GM19238 (cell line): ENCODE results near the gene PIGA.
A peak's percentile ranks its signal among the peaks of the same experiment; 100 is the strongest.

Experiments used
- DNase-seq: peaks from one replicate; pipeline ENCODE4 v3.0.0; 2011; ENCODE audit warnings: low spot score; ENCODE audit not compliant: insufficient read length

The PIGA gene, protein sequence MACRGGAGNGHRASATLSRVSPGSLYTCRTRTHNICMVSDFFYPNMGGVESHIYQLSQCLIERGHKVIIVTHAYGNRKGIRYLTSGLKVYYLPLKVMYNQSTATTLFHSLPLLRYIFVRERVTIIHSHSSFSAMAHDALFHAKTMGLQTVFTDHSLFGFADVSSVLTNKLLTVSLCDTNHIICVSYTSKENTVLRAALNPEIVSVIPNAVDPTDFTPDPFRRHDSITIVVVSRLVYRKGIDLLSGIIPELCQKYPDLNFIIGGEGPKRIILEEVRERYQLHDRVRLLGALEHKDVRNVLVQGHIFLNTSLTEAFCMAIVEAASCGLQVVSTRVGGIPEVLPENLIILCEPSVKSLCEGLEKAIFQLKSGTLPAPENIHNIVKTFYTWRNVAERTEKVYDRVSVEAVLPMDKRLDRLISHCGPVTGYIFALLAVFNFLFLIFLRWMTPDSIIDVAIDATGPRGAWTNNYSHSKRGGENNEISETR

DNA sequence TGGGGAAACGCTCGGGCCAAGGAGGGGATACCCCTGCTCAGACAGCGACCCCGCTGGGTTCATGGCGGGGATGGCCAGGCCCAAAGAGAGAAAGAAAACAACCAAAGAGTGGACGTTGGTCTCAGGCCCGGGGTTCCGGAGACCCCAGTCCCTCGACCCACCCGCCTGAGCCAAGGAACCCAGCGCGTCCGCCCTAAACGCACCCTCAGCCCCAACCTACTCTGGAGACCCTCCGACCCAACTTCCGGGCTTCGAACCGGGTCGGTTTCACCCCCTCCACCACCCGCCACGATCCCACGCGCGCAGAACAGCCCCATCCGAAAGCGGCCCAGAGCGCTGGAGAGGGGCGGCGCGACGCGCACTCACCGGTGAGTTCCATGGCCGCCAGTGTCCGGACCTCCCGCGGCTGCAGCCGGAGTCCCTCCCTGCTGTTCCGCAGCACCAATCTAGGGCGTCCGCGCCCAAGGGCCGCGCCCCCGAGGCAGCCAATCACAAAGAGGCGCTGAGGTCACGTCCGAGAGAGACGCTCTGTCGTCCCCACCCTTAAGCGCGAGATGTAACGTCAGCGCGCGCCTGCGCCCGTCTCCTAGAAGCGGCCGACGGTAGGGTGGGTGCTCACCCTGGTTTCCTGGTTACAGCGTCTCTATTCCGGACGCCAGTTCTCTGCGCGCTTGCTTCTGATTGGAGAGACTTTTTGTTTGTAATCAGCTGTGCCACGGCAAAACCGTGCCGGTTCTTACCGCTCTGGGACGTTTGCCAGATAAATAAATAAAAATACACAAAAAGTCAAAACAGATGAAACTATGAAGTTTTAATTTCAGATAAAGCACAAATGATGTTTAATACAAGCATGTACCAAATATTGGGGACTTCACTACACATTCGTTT, at the start of gene PIGA:
TSS of gene PIGA (minus strand) at position 389 of the 888 bp plus-strand sequence. CDS start 3,593 bp downstream, outside the sequence.
- DNase-seq = peak; percentile 76

DNA sequence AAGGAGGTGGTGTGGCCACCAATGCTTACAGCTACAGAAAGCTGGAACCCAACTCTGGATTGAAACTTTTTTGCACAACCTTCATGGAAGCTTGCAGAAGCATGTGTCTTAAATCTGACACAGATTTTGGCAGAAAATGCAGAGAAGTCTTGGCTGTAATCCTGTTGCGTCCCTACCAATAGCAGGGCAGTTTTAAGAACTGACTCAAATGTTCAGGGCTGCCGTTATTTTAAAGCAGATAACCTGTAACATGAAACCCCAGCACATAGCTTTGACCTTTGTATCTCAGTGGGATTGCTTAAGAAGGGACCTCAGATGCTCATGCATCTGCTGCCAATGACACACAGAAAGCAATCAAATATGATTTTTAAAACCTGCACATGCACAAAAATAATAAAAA, 49.0 kb upstream of the PIGA start, which contains the start of gene VEGFD:
TSS of gene VEGFD (minus strand) at position 110 of the 400 bp plus-strand sequence. CDS start 467 bp downstream, outside the sequence.
- no peak for DNase-seq

DNA sequence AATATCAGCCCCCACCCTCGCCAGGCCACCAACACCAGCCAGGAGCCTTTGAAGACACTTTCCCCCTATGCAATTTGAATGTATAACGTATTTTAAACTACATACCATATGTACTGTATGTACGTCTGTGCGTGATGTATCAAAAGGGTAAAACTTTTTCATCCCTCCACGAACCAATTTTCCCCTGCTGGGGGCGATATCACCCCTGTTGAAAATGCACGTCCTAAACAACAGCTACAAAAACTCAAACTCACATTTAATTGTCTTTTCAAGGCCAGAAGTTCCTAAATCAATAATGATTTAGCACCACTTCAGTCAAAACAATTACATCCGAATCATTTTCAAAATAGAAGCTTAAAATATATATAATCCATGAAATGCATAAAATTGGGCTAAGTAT, 47.5 kb upstream of the PIGA start:
- DNase-seq = no peak

DNA sequence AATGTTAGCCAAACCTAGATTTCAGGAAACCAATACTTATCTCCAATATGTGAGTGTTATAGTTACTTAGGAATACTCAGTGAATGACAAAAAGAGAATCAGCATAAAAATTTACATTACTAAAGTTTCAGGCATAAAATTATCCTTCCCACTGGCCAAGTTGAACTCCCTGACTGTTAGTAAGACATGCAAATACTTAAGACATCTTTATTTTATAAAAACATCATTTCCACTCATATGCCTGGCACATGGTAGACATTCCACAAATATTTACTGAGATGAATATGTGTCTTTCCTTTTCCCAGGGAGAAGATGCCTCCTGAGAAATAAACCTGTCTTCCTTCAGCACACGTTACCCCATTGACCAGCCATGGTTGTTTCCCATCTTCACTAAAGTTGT, 41.6 kb upstream of the PIGA start:
- no peak for DNase-seq

DNA sequence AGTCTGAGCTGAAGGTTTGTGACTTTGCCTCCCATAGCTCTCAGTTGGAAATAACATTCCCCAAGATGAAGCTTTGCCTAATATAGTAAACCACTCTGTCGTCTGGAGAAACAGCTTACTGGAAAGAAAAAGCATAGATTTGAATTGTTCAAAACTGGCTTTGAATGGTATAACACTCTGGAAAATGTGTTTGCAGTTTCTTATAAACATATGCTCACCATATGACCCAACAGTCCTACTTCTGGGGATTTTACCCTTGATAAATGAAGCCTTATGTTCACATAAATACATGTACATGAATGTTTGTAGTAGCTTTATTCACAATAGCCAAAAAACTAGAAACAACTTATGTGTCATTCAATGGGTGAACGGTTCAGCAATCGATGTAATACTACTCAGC, 38.7 kb upstream of the PIGA start:
- DNase-seq = no peak

DNA sequence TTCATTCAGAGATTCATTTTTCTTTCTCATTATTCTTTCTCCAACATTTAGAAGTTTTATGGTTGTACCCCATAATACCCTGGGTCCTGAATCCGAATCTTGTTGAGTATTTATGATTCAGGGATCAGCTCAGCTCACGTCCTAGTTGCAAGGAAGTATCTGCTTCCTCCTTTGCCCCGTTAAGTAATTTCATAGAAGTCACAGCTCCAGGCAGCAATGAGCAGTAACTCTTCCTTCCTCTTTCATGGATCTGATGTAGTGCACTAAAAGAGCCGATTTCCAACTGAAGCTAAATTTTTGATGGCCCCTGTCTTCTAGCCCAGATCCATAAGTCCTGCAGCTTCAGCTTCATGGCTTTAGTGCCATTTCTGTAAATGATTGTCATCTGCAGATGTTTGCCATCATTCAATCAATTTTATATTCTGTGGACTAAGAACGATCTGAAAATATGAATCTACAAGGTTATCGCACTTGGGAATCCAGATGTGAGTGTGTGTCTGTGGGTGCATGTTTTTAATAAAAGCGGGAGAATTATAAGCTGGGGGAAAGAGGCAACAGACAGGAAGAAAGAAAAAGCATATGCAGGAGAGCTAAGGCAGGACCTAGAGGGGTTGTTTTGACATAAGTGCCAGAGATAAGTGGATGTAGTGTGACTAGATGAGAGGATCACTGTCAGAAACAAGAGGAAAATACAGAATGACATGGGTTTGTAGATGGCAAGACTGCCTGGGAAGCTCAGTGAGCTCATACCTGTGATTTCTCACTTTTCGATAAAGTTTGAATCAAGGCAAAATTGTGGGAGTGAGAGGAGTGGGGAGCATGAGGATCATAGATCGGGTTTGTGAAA, 31.4 kb upstream of the PIGA start:
- DNase-seq = no peak

DNA sequence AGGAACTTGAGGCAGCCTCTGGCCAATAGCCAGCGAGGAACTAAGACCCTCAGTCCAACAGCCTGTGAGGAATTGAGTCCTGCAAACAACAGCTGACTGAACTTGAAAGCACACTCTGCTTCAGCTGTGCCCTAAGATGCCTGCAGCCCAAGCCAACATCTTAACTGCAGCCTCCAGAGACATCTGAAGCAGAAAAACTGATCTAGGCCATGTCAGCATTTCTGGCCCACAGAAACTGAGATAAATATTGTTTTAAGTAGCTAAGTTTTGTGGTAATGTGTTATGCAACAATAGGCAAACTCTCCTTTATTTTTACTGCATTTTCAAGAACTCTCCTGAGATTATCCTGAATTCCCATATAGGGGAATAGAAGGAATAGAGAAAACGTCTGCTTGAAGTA, 24.4 kb upstream of the PIGA start:
- DNase-seq = no peak

DNA sequence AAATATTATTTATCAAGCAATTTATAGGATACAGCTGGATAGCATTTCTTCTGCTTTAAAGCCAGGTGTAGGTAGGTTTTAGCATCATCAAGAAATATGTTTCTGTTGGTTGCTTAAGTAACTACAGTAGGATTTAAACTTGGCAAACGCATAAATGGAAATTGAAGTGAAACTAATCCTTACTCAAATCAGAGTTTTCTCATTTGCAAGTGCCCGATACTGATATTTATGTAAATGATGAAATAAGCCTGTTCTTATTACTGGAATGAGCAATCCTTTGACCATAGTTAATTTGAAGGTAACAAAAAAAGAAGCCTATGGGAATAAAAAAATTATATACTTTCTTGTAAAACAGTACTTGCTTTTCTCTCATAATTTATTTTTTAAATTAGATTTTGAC, 23.2 kb upstream of the PIGA start:
- DNase-seq = no peak

DNA sequence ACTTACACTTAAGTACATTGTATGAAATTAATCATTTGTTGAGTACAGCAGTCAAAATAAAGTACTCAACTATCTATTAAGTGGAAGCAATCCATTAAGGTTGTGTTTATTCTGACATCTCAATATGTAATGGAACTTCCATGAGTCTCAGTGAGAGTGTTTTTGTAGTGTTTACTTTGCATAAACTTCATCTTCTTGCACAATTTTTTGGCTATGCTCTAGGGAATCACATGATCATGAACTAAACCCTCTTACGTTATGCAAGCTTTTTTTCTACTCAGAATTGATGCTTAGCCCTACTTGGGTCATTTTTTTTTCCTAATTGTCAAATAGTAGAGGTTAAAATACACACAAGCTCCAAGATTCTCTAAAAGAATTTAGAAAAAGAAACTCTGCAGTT, 21.1 kb upstream of the PIGA start:
- no peak for DNase-seq

DNA sequence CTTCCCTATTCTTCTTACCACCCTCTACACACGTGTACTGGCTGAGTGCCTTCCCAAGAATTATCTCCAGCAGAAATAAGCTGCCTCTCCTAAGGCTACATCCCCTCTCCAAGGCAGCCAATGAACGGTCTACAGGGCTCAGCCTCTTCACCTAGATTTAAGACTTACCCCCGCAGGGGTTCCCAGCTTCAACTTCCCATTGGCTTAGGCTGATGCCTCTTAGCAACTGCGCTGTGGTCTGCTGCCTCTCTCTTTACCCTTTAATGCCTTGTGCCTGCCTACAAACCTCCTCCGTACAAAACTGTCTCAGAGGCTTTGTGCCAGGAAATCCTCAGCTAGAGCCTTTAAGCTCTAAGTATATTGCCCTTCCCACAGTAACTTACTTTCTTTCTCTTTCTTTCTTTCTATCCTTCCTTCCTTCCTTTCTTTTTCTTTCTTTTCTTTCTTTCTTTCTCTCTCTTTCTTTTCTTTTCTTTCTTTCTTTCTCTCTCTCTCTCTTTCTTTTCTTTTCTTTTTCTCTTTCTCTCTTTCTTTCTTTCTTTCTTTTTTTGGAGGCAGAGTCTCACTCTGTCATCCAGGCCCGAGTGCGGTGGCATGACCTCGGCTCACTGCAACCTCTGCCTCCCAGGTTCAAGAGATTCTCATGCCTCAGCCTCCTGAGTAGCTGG, 15.1 kb upstream of the PIGA start:
- DNase-seq = no peak

DNA sequence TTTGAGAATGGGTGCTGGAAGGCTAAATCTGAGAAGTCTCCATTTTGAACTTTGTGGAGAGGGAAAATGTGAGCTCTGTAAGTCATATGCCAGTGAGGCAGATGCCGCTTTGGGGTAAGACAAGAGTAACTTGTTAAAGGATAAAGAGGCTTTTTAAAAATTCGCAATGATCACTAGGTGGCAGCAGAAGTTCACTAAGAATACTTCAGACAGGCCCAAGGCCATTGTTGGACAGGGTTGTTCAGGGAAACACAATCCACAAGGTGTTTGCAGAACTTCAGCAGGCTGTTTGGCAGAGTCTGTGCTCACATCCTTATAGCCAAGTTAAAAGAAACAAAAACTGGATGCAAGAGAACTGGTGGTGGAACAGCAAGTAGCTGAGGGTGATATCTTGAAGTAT, 13.7 kb upstream of the PIGA start:
- no peak for DNase-seq

DNA sequence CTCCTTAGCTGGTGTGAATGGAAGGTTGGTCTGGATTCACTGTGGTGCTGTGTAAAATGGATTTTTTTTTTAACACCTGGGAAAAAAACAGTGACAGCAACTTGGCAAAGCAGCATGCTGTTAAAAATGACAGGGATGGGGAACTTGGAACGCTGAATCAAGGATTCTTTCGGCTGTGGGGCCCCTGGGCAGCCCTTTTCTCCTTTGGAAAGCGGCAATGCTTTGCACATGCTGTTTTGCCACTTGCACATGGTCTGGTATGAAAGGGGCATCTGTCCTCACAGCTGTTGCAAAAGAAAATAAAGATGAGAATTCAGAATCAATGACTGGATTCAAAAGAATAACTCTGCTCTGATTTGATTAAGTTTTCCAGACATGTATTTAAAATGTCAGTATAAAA, 10.7 kb upstream of the PIGA start:
- DNase-seq = no peak

DNA sequence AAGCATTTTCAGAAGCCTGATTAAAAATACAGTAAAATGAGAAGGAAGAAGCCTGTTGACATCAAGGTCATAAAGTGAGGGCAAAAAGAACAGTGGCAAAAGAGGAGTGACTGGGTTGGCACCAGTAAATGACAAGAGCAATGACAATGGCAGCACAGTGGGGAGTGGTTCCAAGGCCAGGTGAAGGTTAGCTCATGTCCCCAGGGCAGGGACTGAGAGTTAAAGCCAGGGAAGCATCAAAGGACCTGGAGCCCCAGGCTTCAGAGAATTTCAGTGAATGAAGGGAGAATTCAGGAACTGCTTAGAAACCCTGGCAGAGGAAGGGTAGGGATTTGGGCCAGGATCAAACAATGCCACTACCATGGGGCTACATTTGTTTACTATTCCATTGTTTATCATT, 8.8 kb upstream of the PIGA start:
- DNase-seq = no peak

DNA sequence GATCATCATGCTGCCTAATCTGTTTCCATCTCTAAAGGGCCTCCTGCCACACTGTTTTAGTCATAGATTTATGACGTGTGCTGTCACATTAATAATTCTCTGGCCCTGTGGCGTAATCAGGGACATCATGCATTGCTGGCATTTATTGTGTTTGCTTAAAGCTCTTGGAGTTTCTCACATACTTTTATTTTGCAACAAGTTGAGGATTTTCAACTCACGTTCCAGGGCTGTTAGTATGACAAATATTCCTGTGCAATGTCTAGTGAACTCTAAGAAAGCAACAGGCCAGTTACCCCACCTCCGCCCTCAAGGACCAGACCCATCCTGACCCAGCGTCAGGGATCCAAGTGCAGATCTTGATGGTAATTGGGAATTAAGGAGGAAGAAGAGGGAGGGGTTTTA, 7.8 kb upstream of the PIGA start:
- DNase-seq = no peak

DNA sequence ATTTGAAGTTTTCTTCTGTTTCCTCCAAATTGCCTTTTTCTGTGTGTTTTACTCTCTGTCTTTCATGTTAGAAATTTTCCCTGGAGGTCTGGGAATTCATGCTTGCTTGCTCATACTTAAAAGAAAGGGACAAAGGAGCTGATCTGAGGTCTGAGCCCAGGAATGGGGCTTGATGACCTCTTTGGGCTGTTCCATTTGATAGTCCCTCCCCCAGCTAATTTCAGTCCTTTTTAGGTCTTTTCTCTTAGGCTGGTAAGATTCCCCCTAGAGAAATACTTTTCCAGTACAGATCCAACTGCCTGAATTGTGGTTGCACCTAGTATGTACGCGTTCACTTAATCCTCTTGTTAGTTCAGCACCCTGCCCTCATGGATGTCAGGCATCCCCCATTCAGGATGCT, 5.5 kb upstream of the PIGA start:
- DNase-seq = no peak

DNA sequence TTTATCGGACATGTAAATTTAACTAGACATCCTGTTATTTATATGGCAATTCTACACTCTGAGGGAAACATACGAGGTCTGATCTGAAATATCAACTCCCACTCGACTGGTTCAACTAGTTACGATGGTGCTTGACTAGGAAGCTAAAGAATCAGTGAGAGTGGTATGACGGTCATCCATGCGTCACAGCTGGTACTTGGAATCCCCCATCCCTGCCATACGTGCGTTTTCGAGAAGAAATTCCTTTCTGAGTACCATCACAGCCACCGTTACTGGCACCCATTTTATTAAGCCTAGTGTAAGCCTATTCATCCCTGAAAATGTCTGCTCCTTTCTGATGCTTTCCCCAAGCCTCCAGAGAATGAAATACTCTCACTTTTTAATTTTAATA, 695 bp upstream of the PIGA start:
- no peak for DNase-seq

DNA sequence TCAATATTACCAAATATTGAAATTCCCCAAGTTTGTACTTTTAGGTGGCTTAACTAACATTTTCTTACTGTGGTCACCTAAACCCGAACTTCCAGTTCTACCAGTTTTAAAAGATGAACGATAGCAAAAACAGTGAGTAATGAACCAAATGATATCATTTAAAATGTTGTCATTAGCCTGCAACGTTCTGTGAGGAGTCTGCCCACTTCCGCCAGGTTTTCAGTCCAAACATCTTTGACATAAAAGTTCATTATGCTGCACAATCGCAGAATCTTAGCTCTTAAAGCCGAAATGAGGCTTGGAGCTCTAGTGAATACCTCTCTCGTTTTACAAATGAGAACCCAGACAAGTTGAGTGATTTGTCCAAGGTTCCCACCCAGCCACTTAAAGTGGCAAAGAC, 762 bp downstream of the PIGA start:
- DNase-seq = no peak

DNA sequence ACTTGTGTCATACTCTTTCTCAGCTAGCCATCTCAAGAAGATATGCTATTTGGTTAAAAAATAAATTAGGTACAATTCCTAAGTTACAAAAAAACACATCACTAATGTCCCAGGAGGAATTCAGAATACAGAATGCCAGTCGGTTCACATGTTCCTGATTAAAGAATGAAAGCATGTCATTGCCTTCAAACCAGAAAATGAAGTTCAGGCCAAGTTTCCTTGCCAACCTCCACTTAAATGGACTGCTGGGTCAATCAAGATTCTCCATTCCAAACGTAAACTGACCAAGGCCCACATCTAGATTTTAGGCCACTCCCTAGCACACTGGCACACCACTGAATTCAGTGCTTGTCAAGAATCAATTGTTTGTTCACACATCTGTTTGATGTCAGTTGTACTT, 6.5 kb downstream of the PIGA start:
- no peak for DNase-seq

DNA sequence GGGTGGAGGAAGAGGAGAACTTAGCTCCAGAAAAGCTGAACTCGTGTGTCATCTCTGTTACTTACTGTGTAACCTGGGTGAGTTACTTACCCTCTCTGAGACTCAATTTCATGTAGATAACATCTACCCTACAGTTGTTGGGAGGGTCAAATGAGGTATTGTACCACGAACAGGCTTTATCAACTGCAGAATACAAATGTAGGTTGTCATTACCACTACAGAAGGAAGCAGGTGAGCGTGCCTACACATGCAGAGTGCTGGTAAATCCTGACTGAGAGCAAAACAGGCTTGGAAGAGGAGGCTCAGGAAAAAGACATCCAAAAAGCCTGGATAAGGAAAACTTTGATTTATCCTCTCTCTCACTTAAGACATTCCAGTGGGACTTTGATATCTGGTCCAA, 7.2 kb downstream of the PIGA start:
- DNase-seq = no peak

DNA sequence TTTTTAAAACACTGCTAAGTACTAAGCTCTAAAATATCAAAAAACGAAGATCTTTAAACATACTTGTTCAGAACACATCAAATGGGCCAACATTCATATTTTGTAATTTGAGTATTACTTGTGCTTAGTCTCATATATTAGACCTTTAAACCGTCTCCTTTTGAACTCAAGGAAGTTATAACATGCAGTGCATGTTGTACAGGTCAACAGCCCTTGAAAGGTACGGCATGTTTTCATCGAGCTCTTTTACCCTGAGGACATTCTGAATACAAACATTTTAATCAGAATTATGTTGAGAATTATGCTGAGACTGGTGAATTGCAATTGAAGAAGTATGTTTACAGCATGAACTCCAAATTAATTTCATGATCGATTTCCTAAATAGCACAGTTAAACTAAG, 12.9 kb downstream of the PIGA start:
- no peak for DNase-seq

DNA sequence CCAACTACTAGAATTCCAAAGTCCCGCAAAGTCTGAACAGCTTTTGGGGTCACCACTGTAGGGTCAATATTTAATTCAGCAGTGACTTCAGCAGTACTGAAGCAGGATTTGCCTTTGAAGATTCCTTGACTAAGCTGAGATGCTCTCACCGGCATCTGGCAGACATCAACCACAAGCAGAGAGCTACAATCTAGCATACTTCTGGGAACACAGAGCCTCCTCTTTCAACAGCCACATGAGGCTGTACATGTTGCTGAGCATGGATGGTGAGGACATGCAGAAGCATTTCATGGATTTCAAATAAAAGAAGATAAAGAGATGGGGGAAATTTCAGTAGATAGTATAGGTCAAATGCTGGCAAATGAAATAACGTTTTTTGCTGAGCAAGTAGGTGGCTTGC, 13.3 kb downstream of the PIGA start:
- DNase-seq = no peak
